Skeletal muscle tissue (tissue), 4 donors: ENCODE data around the gene CCNY. TPM values are rescaled to one million over a fixed set of nuclear protein-coding genes. Genes with fewer than 3 reads are reported as not detected.

Source experiments
- H3K27ac ChIP-seq: one replicate; pipeline ENCODE4 v1.7.0; 2013; ENCODE audit warnings: mild to moderate bottlenecking, low read depth, low read length, inconsistent platforms
- H3K27me3 ChIP-seq, 3 donors: one replicate each; pipeline ENCODE4 v1.7.0; 2013; ENCODE audit warnings: low read length in 3 of 3; ENCODE audit not compliant: control insufficient read depth in 3 of 3, insufficient read depth in 3 of 3
- H3K36me3 ChIP-seq, 3 donors: one replicate each; pipeline ENCODE4 v1.7.0; 2013; ENCODE audit warnings: low read length in 3 of 3; ENCODE audit not compliant: control insufficient read depth in 3 of 3, insufficient read depth in 3 of 3
- H3K4me1 ChIP-seq, 3 donors: one replicate each; pipeline ENCODE4 v1.7.0; 2013; ENCODE audit warnings: low read length in 3 of 3, mild to moderate bottlenecking in 3 of 3; ENCODE audit not compliant: control insufficient read depth in 3 of 3, insufficient read depth in 3 of 3
- H3K4me3 ChIP-seq, 3 donors: one replicate each; pipeline ENCODE4 v1.7.0; 2013; ENCODE audit warnings: low read length in 3 of 3
- H3K9ac ChIP-seq, 3 donors: one replicate each; pipeline ENCODE4 v1.7.0; 2013; ENCODE audit warnings: low read length in 3 of 3, mild to moderate bottlenecking in 3 of 3, moderate library complexity in 2 of 3, low read depth in 1 of 3
- H3K9me3 ChIP-seq, 3 donors: one replicate each; pipeline ENCODE4 v1.7.0; 2013; ENCODE audit warnings: low read length in 3 of 3; ENCODE audit not compliant: control insufficient read depth in 3 of 3
- total RNA-seq: library from RNA; depleted of rRNA; stranded (reverse); fragments of >200 nt; gene quantifications from one replicate; pipeline ENCODE4 v1.2.3, GENCODE V29; 2014
- donor health status: Osteomylitis.

CCNY gene
- total RNA-seq, 1 donor from 2014 or later = 45.9 TPM

DNA sequence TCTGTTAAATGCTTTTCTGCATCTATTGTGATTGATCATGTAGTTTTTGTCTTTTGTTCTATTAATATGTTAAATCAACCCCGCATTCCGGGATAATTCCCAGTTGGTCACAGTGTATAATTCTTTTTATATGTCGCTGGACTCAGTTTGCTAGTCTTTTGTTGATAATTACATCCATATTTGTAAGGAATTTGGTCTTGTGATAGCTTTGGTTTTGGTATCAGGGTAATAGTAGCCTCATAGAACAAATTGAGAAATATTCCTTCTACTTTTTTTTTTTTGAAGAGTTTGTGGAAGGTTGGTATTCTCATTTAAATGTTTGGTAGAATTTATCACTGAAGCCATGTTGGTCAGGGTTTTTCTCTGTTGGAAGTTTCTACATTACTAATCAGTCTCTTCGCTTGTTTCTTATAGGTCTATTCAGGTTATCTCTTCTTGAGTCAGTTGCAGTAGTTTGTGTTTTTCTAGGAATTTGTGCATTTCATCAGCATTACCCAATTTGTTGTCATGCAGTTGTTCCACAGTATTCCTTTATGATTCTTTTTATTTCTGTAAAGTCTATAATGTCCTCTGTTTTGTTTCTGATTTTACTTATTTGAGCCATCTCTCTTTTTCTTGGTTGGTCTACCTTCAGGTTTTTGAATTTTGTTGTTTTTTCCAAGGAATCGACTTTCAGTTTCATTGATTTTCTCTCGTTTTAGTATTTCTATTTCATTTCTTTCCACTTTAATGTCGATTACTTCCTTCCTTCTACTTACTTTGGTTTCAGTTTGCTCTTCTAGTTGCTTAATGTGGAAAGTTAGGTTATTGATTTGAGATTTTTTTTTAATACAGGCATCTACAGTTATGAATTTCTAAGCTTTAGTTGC lies 204.2 kb downstream of the CCNY start:
- Histone ChIP-seq H3K27me3 (no peaks in the 10 kb centered on the region), H3K36me3 (peaks cover 0 to 7% (median 2%) of the 10 kb centered on the region in 3 donors), H3K4me1 (peaks cover 0 to 4% (median 0%) of the 10 kb centered on the region in 3 donors), H3K27ac (no peak overlapping the region), H3K9ac (no peak overlapping the region), H3K4me3 (no peak overlapping the region), H3K9me3 (no peaks in the 10 kb centered on the region)

DNA sequence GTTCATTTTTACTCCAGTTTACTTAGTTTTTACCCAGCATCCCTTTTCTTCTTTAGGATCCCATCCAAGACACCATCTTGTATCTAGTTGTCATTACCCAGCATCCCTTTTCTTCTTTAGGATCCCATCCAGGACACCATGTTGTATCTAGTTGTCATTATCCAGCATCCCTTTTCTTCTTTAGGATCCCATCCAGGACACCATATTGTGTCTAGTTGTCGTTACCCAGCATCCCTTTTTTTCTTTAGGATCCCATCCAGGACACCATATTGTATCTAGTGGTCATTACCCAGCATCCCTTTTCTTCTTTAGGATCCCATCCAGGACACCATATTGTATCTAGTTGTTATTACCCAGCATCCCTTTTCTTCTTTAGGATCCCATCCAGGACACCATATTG lies 205.4 kb downstream of the CCNY start:
- H3K27ac ChIP-seq = no peak overlapping the region
- no peaks in the 10 kb centered on the region for H3K27me3 ChIP-seq
- H3K4me3 ChIP-seq = no peak overlapping the region
- no peak overlapping the region for H3K9ac ChIP-seq
- H3K4me1 ChIP-seq = peaks cover 0 to 5% (median 4%) of the 10 kb centered on the region in 3 donors
- peaks cover 0 to 5% (median 2%) of the 10 kb centered on the region in 3 donors for H3K36me3 ChIP-seq
- H3K9me3 ChIP-seq = no peaks in the 10 kb centered on the region

DNA sequence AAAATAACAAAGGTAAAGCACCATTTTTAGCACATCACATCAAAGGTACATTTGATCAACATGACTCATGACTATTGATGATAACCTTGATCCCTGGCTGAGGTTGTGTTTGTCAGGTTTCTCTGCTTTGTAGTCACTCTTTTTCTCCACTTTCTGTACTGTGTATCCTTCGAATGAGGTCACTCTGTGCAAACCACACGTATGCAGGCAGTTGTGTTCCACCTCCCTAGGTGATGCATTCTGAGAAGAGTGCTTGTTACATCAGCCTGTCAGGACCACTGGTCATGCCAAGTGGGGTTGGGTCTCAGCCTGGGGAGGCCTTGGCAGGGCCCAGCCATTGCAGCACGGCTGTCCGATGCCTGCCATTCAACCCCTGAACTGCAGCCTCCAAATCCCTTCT lies 206.0 kb downstream of the CCNY start:
- H3K4me1 ChIP-seq = peaks cover 0 to 5% (median 4%) of the 10 kb centered on the region in 3 donors
- peaks cover 2 to 5% (median 2%) of the 10 kb centered on the region in 3 donors for H3K36me3 ChIP-seq
- H3K9ac ChIP-seq = no peak overlapping the region
- H3K9me3 ChIP-seq = no peaks in the 10 kb centered on the region
- H3K27ac ChIP-seq = no peak overlapping the region
- no peaks in the 10 kb centered on the region for H3K27me3 ChIP-seq
- H3K4me3 ChIP-seq = no peak overlapping the region

DNA sequence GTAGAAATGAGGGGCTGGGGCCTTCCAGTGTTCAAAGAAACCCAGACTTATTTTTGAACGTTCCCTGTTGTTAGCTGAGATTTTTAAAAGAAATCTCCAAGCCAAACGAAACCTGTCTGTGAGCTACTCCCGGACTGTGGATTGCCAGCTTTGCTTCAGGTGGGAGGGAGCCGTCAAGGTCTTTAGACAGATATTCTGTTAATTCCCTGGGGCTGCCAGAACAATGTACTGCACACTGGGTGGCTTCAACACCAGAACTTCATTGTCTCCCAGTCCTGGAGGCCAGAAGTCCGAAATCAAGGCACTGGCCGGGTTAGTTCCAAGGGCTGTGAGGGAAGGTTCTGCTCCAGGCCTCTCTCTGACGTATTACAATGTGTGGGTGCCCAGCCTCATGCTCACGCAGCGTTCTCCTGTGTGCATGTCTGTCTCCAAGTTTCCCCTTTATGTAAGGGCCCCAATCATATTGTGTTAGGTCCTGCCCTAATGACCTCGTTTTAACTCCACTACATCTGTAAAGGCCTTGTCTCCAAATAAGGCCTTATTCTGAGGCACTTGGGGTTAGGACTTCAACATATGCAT lies 208.9 kb downstream of the CCNY start:
- Histone ChIP-seq H3K4me1 (peaks cover 0 to 5% (median 4%) of the 10 kb centered on the region in 3 donors), H3K27me3 (no peaks in the 10 kb centered on the region), H3K9ac (no peak overlapping the region), H3K27ac (no peak overlapping the region), H3K36me3 (peaks cover 4 to 12% (median 12%) of the 10 kb centered on the region in 3 donors), H3K9me3 (no peaks in the 10 kb centered on the region), H3K4me3 (no peak overlapping the region)

DNA sequence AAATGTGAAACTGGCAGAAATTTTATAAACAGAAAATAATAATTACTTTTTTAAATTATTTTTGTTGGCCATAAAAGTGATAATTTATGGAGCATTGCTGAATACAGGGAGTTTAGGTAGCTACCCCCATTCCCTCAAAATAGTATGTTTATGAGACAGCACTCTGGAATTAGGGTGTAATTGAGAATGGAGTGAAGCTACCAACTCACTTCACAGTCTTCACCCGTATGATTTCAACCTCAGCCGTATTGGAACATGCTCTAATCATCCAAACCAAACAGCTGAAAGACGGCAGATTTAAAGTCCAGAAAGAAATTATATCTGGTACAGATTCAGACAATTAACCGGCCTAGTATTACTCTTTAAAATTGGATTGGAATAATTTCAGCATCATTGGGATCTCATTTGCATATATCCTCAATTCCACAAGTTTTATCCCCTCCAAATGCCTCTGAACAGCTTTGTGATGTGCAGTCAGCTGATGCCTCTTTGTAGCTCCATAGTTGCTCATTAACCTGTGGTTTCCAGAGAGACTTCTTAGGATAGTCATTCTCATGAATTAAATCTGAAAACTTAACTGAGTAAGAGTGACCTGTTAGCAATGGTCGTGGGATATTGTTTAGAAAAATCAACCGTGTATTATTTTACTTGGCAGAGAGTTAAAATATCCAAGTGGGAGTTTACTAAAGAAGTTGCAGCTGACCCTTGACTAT lies 209.7 kb downstream of the CCNY start:
- Histone ChIP-seq H3K9me3 (no peaks in the 10 kb centered on the region), H3K27me3 (no peaks in the 10 kb centered on the region), H3K9ac (no peak overlapping the region), H3K36me3 (peaks cover 6 to 14% (median 12%) of the 10 kb centered on the region in 3 donors), H3K4me1 (peaks cover 0 to 5% (median 4%) of the 10 kb centered on the region in 3 donors), H3K4me3 (no peak overlapping the region), H3K27ac (no peak overlapping the region)

DNA sequence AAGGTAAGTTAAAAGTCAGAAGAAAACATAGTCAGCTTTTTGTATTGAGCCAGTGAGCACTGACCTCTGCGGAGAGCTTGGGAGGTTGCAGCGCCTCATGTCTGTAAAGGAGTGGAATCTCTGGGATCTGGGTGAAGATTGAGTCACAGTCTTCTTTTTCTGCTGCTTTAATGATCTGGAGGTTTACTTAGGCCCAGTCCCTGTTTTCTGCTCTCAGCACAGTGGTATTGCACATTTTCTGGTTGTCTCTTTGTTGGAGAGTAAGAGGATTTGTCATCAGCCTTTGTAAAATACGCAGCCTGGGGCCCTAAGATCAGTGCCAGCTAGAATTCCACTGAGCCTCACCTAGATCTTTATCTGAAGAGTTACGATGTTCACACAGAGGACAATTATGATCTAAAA lies 210.5 kb downstream of the CCNY start:
- H3K4me1 ChIP-seq = peaks cover 0 to 5% (median 4%) of the 10 kb centered on the region in 3 donors
- H3K4me3 ChIP-seq = no peak overlapping the region
- no peak overlapping the region for H3K9ac ChIP-seq
- H3K27ac ChIP-seq = no peak overlapping the region
- H3K36me3 ChIP-seq = peaks cover 6 to 14% (median 12%) of the 10 kb centered on the region in 3 donors
- H3K27me3 ChIP-seq = no peaks in the 10 kb centered on the region
- no peaks in the 10 kb centered on the region for H3K9me3 ChIP-seq

DNA sequence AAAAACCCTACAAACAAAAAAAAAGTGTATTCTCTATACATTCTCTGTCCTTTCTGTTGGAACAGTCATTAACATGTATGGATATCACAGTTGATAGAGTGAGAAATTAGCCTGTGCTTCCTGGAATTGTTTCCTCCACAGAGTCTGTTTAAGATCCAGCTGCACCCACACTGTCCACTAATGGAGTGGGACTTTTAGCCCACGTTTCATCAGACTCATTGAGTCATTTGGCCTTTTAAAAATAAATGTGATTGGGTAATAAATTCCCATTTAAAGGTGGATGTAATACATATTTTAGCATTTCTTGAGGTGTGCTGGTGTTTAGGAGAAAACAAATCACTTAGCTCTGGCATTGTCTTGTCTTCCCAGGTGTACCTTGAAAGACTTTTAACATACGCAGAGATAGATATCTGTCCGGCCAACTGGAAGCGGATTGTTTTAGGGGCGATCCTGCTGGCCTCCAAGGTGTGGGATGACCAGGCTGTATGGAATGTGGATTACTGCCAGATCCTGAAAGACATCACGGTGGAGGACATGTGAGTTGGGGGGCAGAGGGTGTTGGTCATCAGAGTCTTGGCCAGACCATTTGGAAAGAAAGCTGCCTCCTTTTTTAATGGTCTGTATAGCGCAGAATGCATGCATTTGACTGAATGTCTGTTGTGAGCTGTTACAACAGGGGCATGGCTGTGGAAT lies 216.5 kb downstream of the CCNY start:
- H3K9ac ChIP-seq = no peak overlapping the region
- H3K36me3 ChIP-seq = peaks cover 4 to 13% (median 13%) of the 10 kb centered on the region in 3 donors
- peaks cover 12 to 25% (median 23%) of the 10 kb centered on the region in 3 donors for H3K4me1 ChIP-seq
- H3K4me3 ChIP-seq = no peak overlapping the region
- H3K9me3 ChIP-seq = no peaks in the 10 kb centered on the region
- H3K27me3 ChIP-seq = no peaks in the 10 kb centered on the region
- no peak overlapping the region for H3K27ac ChIP-seq

DNA sequence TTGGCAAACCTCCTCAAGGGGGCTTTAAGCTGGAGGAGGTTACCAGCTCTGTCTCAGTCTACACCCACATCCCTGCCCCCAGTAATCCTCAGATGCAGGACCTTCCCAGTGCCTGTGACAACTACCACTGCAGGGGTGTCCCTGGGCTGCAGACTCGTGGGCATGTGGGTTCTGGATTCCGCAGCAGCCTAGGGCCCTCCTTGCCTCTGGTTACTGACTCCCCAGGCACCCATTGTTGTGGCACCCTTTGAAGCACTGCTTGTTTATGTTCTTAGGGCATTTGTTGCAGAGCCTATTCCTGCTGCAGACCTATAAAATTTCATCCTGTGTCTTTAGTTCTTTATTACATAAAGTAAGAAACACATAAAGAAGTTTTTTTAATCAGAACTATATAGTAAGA lies 217.7 kb downstream of the CCNY start:
- H3K27ac ChIP-seq = peak overlapping the region; percentile 2
- H3K36me3 ChIP-seq = peaks cover 4 to 13% (median 12%) of the 10 kb centered on the region in 3 donors
- H3K9ac ChIP-seq = peak overlapping the region in 1 of 3 donors; percentile 64
- no peaks in the 10 kb centered on the region for H3K27me3 ChIP-seq
- no peaks in the 10 kb centered on the region for H3K9me3 ChIP-seq
- H3K4me1 ChIP-seq = peaks cover 12 to 25% (median 23%) of the 10 kb centered on the region in 3 donors
- H3K4me3 ChIP-seq = peak overlapping the region in 2 of 3 donors; percentile 12 to 23

DNA sequence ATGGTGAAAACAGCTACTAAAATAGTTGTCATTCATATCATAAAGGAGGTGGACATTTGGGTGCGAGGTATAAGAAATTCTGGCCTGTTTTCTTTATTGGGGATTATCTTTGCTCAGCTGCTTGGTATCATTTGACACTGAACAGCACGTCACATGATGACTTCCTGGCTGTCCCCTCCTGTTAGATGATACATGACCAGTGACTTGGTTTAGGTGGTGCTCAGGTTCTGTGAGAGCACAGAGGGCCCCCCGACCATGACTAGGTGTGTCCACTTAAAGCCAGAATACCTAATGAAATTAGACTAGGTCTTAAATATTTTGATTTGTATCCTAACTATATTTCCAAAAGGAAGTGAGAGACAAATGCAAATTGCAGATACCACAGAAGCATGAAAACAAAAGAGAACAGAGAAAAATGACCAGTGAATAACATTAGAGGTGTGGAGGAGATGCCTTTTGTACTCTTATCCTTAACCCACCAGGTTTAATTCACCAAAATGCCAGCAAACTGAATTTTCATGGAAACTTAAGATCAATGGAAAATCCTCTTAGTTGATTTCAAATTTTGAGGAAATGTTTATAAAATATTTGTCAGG lies 218.2 kb downstream of the CCNY start:
- peak overlapping the region in 1 of 3 donors; percentile 36 for H3K4me3 ChIP-seq
- peak overlapping the region; percentile 2 for H3K27ac ChIP-seq
- peaks cover 4 to 9% (median 7%) of the 10 kb centered on the region in 3 donors for H3K36me3 ChIP-seq
- H3K9ac ChIP-seq = no peak overlapping the region
- H3K27me3 ChIP-seq = no peaks in the 10 kb centered on the region
- H3K4me1 ChIP-seq = peaks cover 12 to 25% (median 23%) of the 10 kb centered on the region in 3 donors
- H3K9me3 ChIP-seq = no peaks in the 10 kb centered on the region
